ENCODE data around the gene ANO2.

The ANO2 gene

DNA sequence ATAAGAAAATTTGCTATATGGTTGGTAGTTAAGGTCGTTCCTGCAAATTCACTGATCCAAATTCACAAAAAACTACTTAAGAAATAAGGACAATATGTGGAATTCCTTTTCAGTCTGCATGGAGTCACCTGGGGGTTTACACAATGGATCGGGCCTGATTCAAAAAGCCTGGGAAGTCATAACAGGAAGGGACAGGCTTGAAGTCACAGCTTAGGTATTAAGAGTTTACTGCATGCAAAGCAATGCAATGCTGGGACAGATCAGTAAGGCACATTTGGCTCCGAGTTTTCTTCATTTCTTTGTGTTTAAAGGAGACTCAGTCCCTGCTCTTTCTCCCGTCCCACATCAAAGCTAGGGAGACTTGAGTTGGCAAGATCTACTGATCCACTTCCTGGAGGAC is 359.9 kb downstream of the ANO2 start:
- Histone ChIP-seq H3K27me3 (ENCODE audit: low read depth) (no peaks in the 10 kb centered on the region), H3K9me3 (no peaks in the 10 kb centered on the region), H3K4me1 (no peaks in the 10 kb centered on the region), H3K4me3 (no peak overlapping the region), H3K36me3 (replicated peaks) (no peaks in the 10 kb centered on the region)
- in situ Hi-C loops (cut with MboI; ENCODE audit: low sequenced_read_pairs): no loop called here
- no peak for DNase-seq (ENCODE audit: low spot score in 2 of 2)

DNA sequence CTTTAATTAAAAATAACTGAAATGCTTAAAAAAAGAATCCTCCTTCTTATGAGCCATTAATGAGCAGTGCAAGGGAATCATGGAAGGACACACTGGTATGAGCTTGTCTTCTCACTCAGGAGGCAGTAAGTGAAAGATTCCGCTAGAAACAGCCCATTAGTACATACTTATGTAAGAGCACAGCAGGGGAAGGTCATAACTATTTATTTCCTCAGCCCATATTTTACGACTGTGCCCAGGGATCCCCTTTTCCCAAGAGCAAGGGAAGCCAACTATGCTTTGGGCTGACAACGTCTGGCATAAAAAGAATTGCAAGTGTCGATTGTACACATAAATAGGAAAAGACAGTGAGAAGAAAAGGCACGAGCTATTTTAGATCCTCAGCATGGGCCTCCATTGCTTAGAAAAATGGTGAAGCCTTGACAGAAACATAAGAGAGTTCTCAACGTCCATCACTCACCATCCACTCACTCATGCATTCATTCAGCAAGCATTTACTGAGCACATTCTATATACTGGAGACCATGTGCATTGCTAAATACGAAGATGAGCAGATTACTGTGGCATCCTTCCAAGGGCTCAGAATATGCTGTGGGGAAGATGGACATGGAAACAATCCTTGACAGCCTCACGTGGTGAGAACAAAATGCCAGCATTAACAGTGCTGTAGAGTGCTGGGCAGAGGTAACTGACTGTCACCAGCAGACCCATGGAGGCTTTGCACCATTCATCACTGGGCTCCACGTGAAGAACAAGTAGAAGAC is 360.5 kb downstream of the ANO2 start:
- H3K4me1 ChIP-seq: no peaks in the 10 kb centered on the region
- H3K4me3 ChIP-seq: no peak overlapping the region
- H3K36me3 ChIP-seq (replicated peaks): no peaks in the 10 kb centered on the region
- H3K27me3 ChIP-seq (ENCODE audit: low read depth): no peaks in the 10 kb centered on the region
- H3K9me3 ChIP-seq: no peaks in the 10 kb centered on the region
- in situ Hi-C loops (cut with MboI; ENCODE audit: low sequenced_read_pairs): no loop called here
- DNase-seq (ENCODE audit: low spot score in 2 of 2): no peak

DNA sequence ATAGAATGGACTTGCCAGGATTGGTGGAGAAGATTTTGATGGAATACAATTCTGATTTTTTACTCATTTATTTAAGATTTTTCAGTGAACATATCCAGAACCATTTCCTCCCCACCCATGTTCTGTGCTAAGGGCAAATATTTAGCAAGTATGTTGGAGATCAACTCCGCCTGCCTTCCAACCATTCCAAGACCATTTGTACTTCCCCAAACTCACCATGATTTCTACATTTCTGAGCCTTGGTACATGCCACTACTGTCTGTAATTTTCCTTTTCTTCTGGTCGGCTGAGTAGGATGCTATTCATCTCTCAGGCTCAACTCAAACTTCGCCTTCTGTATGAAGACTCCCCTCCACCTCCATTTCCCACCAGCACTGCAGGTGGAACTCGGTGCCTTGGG is 362.5 kb downstream of the ANO2 start:
- H3K4me1 ChIP-seq: no peaks in the 10 kb centered on the region
- no peak overlapping the region for H3K4me3 ChIP-seq
- no peaks in the 10 kb centered on the region for H3K36me3 ChIP-seq (replicated peaks)
- no peak for DNase-seq (ENCODE audit: low spot score in 2 of 2)
- no peaks in the 10 kb centered on the region for H3K27me3 ChIP-seq (ENCODE audit: low read depth)
- H3K9me3 ChIP-seq: no peaks in the 10 kb centered on the region
- in situ Hi-C loops (cut with MboI; ENCODE audit: low sequenced_read_pairs): no loop called here

DNA sequence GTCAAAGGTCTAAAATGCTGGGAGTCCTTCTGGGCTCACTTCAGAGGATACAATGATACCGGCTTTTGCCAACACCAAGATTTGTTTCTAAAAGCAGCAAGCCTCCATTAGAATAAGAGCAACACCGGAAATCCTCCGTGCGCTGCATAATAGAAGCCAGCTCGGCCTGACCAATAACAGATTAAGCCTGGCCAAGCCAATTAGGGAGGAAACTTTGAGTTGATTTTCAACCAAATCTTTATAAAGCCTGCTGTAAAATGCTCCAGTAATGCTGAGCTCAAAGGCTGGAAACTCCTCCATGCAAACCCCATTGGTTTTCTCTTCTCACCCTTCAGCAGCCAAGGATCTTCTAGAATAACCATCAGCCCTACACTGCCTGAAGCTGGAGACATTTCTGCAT is 363.0 kb downstream of the ANO2 start:
- Histone ChIP-seq H3K4me1 (no peaks in the 10 kb centered on the region), H3K9me3 (no peaks in the 10 kb centered on the region), H3K27me3 (ENCODE audit: low read depth) (no peaks in the 10 kb centered on the region), H3K4me3 (no peak overlapping the region), H3K36me3 (replicated peaks) (no peaks in the 10 kb centered on the region)
- in situ Hi-C loops (cut with MboI; ENCODE audit: low sequenced_read_pairs): no loop called here
- DNase-seq (ENCODE audit: low spot score in 2 of 2): no peak

DNA sequence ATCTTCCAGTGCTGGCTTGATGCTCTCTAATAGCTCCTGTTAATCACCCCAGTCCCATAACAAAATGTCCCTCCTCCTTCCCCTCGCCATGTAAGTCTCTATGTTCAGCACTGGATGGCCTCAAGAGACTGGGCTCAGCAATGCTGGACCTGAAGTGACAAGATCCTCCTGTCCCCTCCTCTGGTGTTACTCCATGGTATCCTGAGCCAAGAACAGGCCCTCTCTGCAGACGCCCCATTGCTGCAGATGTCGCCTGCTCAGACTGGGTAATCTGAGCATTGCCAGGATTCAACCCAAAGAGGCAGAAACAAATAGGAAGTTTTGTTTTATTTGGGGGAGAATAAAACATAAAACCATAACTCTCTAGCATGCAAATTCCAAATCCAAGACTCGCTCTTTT is 363.4 kb downstream of the ANO2 start:
- no peaks in the 10 kb centered on the region for H3K4me1 ChIP-seq
- in situ Hi-C loops (cut with MboI; ENCODE audit: low sequenced_read_pairs): no loop called here
- H3K4me3 ChIP-seq: no peak overlapping the region

DNA sequence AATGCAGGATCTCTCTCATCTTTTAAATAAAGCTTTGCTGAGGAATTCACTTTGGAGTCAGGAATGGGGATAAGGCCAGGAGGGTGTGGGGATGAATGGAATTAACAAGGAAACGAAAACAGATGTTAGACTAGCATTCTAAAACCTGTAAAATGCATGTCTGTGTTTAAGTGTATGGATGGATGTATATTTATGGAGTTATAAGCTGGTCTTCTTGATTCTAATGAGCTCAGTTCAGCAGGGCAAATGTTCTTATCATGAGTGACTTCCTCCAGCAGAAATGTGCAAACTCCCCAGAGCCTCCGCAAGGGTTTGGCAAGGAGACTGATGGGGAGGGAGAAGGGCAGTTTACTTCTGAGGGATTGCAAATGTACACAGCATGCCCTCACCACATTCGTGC is 364.0 kb downstream of the ANO2 start:
- Histone ChIP-seq H3K9me3 (no peaks in the 10 kb centered on the region), H3K36me3 (replicated peaks) (no peaks in the 10 kb centered on the region), H3K27me3 (ENCODE audit: low read depth) (no peaks in the 10 kb centered on the region), H3K4me3 (no peak overlapping the region), H3K4me1 (no peaks in the 10 kb centered on the region)
- in situ Hi-C loops (cut with MboI; ENCODE audit: low sequenced_read_pairs): no loop called here
- no peak for DNase-seq (ENCODE audit: low spot score in 2 of 2)

More for the DNA sequence above, 363.4 kb downstream of the ANO2 start:
- no peaks in the 10 kb centered on the region for H3K9me3 ChIP-seq
- H3K27me3 ChIP-seq (ENCODE audit: low read depth): no peaks in the 10 kb centered on the region
- no peaks in the 10 kb centered on the region for H3K36me3 ChIP-seq (replicated peaks)
- DNase-seq (ENCODE audit: low spot score in 2 of 2): no peak

DNA sequence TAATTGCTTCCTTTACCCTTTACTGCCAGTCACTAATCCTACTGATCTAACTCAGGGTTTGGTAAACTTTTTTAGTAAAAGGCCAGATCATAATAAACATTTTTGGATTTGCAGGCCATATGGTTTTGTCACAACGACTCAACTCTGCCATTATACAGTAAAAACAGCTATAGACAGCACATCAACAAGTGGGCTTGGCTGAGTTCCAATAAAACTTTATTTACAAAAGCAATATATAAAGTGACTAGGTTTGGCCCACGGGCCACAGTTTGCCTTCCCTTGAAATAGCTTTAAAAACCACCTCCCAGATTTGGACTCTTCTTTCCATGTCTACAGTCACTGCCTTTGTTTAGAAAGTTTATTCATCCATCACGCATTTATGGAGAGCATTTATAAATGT is 366.3 kb downstream of the ANO2 start:
- in situ Hi-C loops (cut with MboI; ENCODE audit: low sequenced_read_pairs): no loop called here
- Histone ChIP-seq H3K4me1 (no peaks in the 10 kb centered on the region), H3K4me3 (no peak overlapping the region), H3K9me3 (no peaks in the 10 kb centered on the region), H3K36me3 (replicated peaks) (no peaks in the 10 kb centered on the region), H3K27me3 (ENCODE audit: low read depth) (no peaks in the 10 kb centered on the region)
- DNase-seq (ENCODE audit: low spot score in 2 of 2): no peak

DNA sequence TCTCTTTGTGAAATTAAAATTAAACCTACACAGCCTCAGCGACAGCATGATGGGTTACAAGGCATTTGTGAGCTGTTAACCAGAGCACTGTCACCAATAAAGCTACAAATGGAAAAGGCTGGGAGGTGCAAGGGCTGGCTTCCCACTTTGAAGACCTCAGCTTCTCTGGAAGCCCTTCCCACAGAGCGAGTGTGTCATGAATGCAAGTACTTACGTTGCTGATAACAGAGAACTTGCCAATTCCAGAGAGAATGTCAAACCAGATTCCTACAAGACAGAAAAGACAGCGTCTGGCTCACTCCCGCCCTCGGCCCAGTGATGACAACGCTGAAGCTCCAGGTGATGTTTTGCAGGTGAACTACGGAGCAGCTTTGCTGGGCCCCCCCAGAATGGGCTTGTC is 367.3 kb downstream of the ANO2 start:
- Histone ChIP-seq H3K27me3 (ENCODE audit: low read depth) (no peaks in the 10 kb centered on the region), H3K4me3 (no peak overlapping the region), H3K4me1 (no peaks in the 10 kb centered on the region), H3K9me3 (no peaks in the 10 kb centered on the region), H3K36me3 (replicated peaks) (no peaks in the 10 kb centered on the region)
- no peak for DNase-seq (ENCODE audit: low spot score in 2 of 2)
- in situ Hi-C loops (cut with MboI; ENCODE audit: low sequenced_read_pairs): no loop called here

DNA sequence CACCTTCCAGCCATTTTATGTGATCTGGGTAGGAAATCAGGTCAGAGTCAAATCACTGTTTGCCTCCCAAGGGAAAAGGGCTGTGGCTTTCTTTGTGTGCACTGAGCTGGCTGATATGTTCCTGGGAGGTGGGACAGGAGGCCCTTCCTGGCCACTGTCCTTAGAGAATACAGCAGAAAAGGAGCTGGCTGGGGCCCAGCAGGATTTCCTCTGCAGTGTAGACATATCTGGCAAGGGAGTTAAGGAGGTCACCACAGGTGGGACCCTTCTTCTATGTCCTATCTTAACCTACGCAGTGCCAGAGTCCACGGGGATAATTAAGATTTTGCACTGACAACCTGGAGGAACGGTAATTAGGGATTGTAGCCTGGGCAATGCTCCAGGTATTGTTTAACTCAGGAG is 367.8 kb downstream of the ANO2 start:
- H3K27me3 ChIP-seq (ENCODE audit: low read depth): no peaks in the 10 kb centered on the region
- no peaks in the 10 kb centered on the region for H3K36me3 ChIP-seq (replicated peaks)
- H3K9me3 ChIP-seq: no peaks in the 10 kb centered on the region
- DNase-seq (ENCODE audit: low spot score in 2 of 2): no peak
- H3K4me1 ChIP-seq: no peaks in the 10 kb centered on the region
- no peak overlapping the region for H3K4me3 ChIP-seq
- in situ Hi-C loops (cut with MboI; ENCODE audit: low sequenced_read_pairs): no loop called here

DNA sequence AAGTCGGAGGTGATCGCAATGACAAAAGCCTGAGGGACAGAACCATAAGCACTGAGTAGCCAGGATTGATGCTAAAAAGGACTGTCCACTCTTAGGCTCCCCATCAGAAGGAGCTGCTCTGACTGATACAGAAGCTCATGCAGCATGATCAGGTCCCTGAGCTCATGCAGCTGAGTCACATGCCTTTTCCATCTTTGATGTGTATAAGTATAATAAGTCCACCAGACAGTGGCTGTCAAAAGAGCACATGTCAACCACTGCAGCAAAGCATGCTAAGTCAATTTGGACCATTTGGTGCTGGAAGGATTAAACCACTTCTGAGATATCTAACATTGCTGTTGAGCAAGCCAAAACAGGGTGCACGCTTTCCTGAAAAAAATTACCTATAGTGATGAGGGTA is 369.1 kb downstream of the ANO2 start:
- in situ Hi-C loops (cut with MboI; ENCODE audit: low sequenced_read_pairs): no loop called here
- DNase-seq (ENCODE audit: low spot score in 2 of 2): no peak
- H3K27me3 ChIP-seq (ENCODE audit: low read depth): no peaks in the 10 kb centered on the region
- no peaks in the 10 kb centered on the region for H3K4me1 ChIP-seq
- H3K9me3 ChIP-seq: no peaks in the 10 kb centered on the region
- no peak overlapping the region for H3K4me3 ChIP-seq
- H3K36me3 ChIP-seq (replicated peaks): no peaks in the 10 kb centered on the region

DNA sequence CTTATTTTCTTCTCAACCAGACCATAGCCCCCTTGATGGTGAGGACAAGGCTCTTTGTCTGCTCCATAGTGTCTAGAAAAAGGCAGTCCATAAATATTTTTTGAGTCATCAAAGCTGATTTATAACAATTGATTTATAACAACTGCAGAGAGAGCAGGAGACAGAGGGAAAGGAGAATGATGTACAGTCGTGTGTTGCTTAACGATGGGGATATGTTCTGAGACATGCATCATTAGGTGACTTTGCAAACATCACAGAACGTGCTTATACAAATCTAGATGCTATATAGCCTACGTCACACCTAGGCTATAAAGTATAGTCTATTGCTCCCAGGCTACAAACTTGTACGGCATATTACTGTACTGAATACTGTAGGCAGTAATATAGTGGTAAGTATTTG is 369.8 kb downstream of the ANO2 start:
- H3K9me3 ChIP-seq: no peaks in the 10 kb centered on the region
- no peak overlapping the region for H3K4me3 ChIP-seq
- DNase-seq (ENCODE audit: low spot score in 2 of 2): no peak
- H3K4me1 ChIP-seq: no peaks in the 10 kb centered on the region
- H3K27me3 ChIP-seq (ENCODE audit: low read depth): no peaks in the 10 kb centered on the region
- in situ Hi-C loops (cut with MboI; ENCODE audit: low sequenced_read_pairs): no loop called here
- H3K36me3 ChIP-seq (replicated peaks): no peaks in the 10 kb centered on the region

DNA sequence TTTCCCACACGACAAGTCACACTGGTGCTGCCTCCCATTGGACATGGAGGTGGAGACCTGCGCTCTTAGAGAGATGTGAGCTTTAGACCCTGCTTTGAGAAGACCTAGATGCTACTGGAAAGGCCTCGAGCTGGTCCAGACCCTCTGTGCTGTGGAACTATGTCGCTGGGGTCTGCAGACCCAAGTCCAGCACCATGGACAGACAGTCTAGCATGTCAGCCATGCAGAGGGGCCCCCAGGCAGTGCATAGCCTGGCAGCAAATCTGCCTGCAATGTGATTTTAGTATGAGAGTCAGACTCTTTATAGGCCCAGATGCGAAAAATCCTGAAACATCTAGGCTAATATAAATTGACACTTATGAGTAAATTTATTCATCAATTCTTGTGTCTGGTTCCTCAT is 371.7 kb downstream of the ANO2 start:
- H3K9me3 ChIP-seq: no peaks in the 10 kb centered on the region
- no peak overlapping the region for H3K4me3 ChIP-seq
- H3K36me3 ChIP-seq (replicated peaks): no peaks in the 10 kb centered on the region
- DNase-seq (ENCODE audit: low spot score in 2 of 2): no peak
- in situ Hi-C loops (cut with MboI; ENCODE audit: low sequenced_read_pairs): no loop called here
- no peaks in the 10 kb centered on the region for H3K4me1 ChIP-seq
- no peaks in the 10 kb centered on the region for H3K27me3 ChIP-seq (ENCODE audit: low read depth)

DNA sequence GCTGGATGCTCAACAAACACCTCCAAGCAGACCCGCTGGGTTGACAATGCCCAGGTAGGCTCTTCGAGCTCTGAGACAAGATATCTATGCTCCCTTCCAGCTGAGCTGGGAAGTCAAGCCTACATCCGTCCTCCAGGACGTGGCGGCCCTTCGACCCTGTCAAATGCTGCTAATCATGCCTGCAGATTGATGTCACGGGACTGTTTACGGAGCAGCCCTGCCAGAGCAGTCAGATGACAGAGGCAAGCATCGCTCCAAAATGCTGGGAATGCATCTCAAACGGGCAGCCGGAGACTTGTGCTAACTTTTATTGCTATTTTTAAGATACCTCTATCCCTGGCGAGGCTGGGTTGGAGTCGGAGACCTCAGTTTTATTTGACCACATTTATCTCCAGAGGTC is 373.9 kb downstream of the ANO2 start:
- DNase-seq (ENCODE audit: low spot score in 2 of 2): no peak
- H3K36me3 ChIP-seq (replicated peaks): no peaks in the 10 kb centered on the region
- in situ Hi-C loops (cut with MboI; ENCODE audit: low sequenced_read_pairs): no loop called here
- H3K4me3 ChIP-seq: no peak overlapping the region
- no peaks in the 10 kb centered on the region for H3K4me1 ChIP-seq
- no peaks in the 10 kb centered on the region for H3K27me3 ChIP-seq (ENCODE audit: low read depth)
- no peaks in the 10 kb centered on the region for H3K9me3 ChIP-seq

DNA sequence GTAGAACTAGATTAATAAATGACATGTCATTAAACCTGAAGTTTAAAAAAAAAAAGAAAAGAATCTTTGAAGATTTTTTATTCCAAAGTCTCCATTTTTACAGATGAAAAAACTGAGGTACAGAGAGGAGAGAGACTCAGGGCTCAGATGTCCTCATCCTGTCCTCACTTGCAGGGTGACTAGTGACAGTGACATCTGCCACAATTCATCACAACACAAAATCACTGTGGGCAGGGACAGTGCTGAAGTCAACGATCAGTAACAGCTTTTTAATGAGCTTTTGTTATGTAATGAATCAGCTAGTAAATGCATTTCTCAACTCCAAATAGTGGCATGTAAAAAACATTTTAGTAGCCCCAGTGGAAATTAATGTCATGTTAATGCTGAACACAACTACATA is 374.6 kb downstream of the ANO2 start:
- Histone ChIP-seq H3K27me3 (ENCODE audit: low read depth) (no peaks in the 10 kb centered on the region), H3K9me3 (no peaks in the 10 kb centered on the region), H3K4me1 (no peaks in the 10 kb centered on the region), H3K36me3 (replicated peaks) (no peaks in the 10 kb centered on the region), H3K4me3 (no peak overlapping the region)
- DNase-seq (ENCODE audit: low spot score in 2 of 2): no peak
- in situ Hi-C loops (cut with MboI; ENCODE audit: low sequenced_read_pairs): no loop called here

DNA sequence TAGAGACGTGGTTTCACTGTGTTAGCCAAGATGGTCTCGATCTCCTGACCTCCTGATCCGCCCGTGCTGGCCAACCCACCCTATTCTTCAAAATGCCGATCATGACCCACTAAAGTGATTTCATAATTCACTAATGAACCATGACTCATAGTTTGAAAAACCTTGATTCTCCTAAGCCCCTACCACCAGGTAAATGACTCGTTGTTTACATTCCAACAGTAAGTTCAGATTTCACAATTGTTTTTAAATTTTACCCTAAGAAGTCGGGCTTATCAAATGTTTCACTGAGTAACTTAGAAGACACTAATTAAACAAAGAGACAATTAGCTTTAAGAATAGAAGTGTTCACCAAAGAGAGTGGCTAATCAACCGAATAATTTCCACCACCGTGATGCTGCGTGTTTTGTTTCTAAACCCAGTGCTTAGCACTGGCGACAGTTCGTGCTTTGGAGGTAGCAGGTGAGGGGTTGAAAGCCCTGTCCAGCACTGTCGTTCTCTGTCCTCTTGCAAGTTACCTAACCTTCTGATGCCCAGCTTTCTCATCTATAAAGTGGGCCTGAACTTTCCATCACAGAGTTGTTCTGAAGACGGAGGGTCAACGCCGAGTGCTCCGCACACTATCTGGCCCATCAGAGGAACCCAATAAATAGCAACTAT is 376.6 kb downstream of the ANO2 start:
- Histone ChIP-seq H3K4me1 (no peaks in the 10 kb centered on the region), H3K36me3 (replicated peaks) (no peaks in the 10 kb centered on the region), H3K9me3 (no peaks in the 10 kb centered on the region), H3K4me3 (no peak overlapping the region), H3K27me3 (ENCODE audit: low read depth) (no peaks in the 10 kb centered on the region)
- in situ Hi-C loops (cut with MboI; ENCODE audit: low sequenced_read_pairs): no loop called here
- DNase-seq (ENCODE audit: low spot score in 2 of 2): no peak

Measured in HAP-1 (cell line).